ENCODE measurements around the gene ARHGEF7. TPM values are rescaled to one million over a fixed set of nuclear protein-coding genes. Genes with fewer than 3 reads are reported as not detected.

Gene ARHGEF7
- total RNA-seq, 1 donor from 2014 or later, result 86.5 TPM

DNA sequence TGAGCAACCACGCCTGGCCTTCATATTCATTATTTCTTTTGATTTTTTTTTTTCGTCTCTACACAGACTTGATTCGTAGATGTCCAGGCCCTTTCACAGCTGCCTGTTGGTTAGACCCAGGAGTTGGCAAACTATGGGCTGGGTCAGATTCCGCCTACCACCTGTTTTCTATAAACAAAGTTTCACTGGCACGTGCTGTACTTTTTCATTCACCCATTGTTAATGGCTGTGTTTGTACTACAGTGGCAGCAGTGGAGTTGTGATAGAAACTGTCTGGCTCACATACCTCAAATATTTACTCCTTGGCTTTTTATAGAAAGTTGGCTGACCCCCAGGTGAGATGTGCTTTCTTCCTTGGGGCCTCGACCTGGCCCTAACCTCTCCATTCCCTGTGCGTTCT lies 132.4 kb downstream of the ARHGEF7 start:
- no peaks in the 10 kb centered on the region for H3K27me3 Mint-ChIP-seq
- no peak for DNase-seq (ENCODE audit: low spot score, unreplicated experiment)
- peaks cover 12% of the 10 kb centered on the region for H3K9me3 Mint-ChIP-seq (ENCODE audit: low read depth)
- peak overlapping the region; percentile 66 for H3K27ac Mint-ChIP-seq
- H3K36me3 Mint-ChIP-seq (ENCODE audit: insufficient read depth), result peaks cover 57% of the 10 kb centered on the region
- H3K4me1 Mint-ChIP-seq (ENCODE audit: low read depth), result peaks cover 30% of the 10 kb centered on the region
- H3K4me3 Mint-ChIP-seq (ENCODE audit: low read depth), result no peak overlapping the region
- TF ChIP-seq, protein P1, sequence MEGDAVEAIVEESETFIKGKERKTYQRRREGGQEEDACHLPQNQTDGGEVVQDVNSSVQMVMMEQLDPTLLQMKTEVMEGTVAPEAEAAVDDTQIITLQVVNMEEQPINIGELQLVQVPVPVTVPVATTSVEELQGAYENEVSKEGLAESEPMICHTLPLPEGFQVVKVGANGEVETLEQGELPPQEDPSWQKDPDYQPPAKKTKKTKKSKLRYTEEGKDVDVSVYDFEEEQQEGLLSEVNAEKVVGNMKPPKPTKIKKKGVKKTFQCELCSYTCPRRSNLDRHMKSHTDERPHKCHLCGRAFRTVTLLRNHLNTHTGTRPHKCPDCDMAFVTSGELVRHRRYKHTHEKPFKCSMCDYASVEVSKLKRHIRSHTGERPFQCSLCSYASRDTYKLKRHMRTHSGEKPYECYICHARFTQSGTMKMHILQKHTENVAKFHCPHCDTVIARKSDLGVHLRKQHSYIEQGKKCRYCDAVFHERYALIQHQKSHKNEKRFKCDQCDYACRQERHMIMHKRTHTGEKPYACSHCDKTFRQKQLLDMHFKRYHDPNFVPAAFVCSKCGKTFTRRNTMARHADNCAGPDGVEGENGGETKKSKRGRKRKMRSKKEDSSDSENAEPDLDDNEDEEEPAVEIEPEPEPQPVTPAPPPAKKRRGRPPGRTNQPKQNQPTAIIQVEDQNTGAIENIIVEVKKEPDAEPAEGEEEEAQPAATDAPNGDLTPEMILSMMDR (IDR thresholded peaks at IDR 0.05; ENCODE audit: unreplicated experiment), result no peak

DNA sequence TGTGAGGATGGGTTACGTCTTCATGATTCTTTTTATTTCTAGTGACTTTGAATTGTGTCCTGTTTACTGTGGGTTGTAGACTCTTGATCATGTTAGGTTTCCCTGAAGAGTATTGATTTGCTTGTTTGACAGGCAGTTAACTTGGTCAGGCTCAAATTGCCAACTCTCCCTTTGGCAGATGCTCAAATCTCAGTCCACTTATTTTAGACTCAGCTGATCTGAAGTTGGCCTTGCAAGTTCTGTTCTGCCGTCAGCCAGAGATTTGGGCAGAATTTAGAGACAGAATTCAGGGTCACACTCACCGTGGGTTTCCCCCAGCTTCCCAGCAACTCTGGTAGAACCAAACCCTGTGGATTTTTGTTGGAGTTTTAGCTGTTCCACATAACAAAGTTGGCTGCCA lies 133.7 kb downstream of the ARHGEF7 start:
- DNase-seq (ENCODE audit: low spot score, unreplicated experiment), result no peak
- peaks cover 59% of the 10 kb centered on the region for H3K36me3 Mint-ChIP-seq (ENCODE audit: insufficient read depth)
- TF ChIP-seq, protein P1 (IDR thresholded peaks at IDR 0.05; ENCODE audit: unreplicated experiment), result no peak
- H3K27ac Mint-ChIP-seq, result no peak overlapping the region
- H3K27me3 Mint-ChIP-seq, result no peaks in the 10 kb centered on the region
- H3K4me3 Mint-ChIP-seq (ENCODE audit: low read depth), result no peak overlapping the region
- peaks cover 30% of the 10 kb centered on the region for H3K4me1 Mint-ChIP-seq (ENCODE audit: low read depth)
- H3K9me3 Mint-ChIP-seq (ENCODE audit: low read depth), result peaks cover 12% of the 10 kb centered on the region

DNA sequence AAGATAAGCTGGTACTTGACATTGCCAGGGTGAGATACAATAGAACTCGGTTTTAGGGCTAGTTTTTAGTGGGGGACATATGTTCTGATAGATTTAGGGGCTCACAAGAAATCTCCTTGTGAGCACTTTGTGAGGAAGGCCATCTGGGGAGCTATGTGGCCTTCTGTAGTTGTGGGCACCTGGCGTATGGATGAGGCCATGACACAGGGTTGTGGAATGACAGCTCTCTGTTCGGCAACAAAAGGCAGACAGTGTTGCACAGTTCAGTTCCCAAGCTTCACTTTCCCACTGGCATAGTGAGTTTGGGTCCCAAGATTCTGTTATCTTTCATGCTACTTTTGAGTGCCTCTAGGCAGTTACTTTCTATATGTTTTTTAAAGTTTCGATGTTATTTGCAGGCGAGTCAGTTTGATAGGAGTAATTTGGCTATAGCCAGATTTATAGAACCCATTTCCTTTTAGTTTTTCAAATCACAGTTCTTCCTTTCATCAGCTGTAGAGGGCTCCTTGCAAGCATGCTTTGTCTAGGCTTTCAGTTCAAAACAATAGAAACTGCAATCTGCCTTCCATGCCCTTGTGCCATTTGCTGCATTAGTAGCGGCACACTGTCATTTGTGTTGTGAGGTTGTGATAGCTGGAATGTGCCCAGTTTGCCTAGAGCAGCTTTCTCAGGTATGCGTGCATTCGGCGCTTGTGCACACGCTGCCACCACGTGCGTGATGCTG lies 134.7 kb downstream of the ARHGEF7 start:
- no peak for DNase-seq (ENCODE audit: low spot score, unreplicated experiment)
- peaks cover 54% of the 10 kb centered on the region for H3K36me3 Mint-ChIP-seq (ENCODE audit: insufficient read depth)
- no peak overlapping the region for H3K4me3 Mint-ChIP-seq (ENCODE audit: low read depth)
- peaks cover 12% of the 10 kb centered on the region for H3K9me3 Mint-ChIP-seq (ENCODE audit: low read depth)
- H3K4me1 Mint-ChIP-seq (ENCODE audit: low read depth), result peaks cover 30% of the 10 kb centered on the region
- no peaks in the 10 kb centered on the region for H3K27me3 Mint-ChIP-seq
- peak overlapping the region; percentile 30 for H3K27ac Mint-ChIP-seq
- TF ChIP-seq, protein P1 (IDR thresholded peaks at IDR 0.05; ENCODE audit: unreplicated experiment), result no peak

DNA sequence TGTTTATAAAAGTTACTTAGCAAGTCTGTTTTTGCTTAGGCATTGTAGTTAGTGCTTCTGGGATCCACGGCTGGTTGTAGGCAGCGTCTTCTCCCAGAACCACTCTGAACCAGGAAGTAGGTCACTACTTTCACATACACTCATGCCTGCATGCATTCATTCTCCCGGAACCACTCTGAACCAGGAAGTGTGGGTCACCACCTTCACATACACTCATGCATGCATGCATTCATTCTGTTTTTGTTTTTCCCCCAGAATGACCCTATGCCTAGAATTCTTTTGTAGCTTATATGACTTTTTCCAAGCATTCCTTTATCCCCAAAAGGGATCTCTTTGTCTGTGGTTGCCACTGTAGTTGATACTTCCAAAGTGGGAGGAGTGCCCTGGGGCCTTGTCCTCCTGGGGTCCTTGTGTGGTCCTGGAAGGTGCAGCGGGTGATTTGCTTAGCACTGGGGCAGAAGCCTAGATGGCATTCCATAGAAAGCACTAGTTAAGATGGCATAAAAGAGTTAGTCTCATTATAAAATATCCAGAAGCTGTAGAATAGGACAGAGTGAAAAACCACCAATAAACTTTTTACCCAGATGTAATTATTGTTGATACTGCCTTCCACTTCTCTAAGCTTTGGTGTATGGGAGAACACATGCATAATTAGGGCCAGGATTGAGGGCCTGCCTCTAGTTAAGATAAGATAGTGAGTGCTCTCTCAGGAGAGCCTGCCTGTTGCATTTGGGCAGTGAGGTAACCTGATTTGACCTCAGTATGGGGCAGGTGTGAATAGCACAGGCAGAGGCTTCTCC lies 136.7 kb downstream of the ARHGEF7 start:
- DNase-seq (ENCODE audit: low spot score, unreplicated experiment), result no peak
- TF ChIP-seq, protein P1 (IDR thresholded peaks at IDR 0.05; ENCODE audit: unreplicated experiment), result no peak
- Mint-ChIP-seq H3K27me3 (no peaks in the 10 kb centered on the region), H3K9me3 (ENCODE audit: low read depth) (peaks cover 8% of the 10 kb centered on the region), H3K4me3 (ENCODE audit: low read depth) (no peak overlapping the region), H3K36me3 (ENCODE audit: insufficient read depth) (peaks cover 49% of the 10 kb centered on the region), H3K4me1 (ENCODE audit: low read depth) (peaks cover 30% of the 10 kb centered on the region), H3K27ac (no peak overlapping the region)

DNA sequence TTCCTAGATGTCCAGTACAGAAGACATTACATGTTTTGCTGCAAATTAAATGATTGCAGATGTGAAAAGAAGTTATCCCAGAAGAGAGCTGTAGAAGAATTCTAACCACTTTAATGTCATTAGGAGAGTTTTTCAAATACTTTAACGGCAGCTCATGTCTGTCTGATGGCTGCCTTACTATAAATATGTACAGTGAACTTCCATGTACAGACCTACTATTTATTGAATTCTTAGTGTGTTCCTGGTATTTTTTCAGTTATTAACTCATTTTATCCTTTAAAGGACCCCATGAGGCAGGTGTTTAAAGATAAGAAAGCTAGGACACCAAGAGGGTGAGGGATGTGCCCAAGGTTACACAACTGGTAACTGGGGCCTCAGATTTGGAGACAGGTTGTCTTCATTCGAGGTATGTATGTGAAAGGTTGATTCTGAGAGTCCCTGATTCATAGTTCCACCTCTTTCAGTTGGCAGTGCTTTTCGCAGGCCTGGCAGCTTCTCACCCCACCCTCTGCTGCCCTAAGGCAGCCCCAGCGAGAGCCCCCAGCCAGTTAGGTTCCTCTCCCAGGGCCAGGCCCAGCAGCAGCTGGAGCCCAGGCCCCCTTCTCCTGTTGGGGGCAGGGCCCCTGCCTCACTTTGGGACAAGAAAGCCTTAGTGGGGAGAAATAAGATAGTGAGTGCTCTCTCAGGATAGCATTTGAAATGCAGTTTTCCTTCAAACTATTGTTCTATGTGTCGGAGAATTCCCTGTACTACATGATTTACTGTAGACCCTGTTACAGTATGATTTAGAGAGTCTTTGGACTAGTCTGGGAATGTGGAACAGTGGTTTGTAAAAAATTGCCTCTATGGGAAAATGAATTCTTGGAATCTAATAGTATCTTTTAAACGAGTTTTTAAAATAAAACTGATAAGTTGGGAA lies 137.6 kb downstream of the ARHGEF7 start:
- Mint-ChIP-seq H3K27ac (no peak overlapping the region), H3K4me1 (ENCODE audit: low read depth) (peaks cover 26% of the 10 kb centered on the region), H3K4me3 (ENCODE audit: low read depth) (no peak overlapping the region), H3K27me3 (no peaks in the 10 kb centered on the region), H3K9me3 (ENCODE audit: low read depth) (peaks cover 3% of the 10 kb centered on the region), H3K36me3 (ENCODE audit: insufficient read depth) (peaks cover 45% of the 10 kb centered on the region)
- DNase-seq (ENCODE audit: low spot score, unreplicated experiment), result no peak
- TF ChIP-seq, protein P1 (IDR thresholded peaks at IDR 0.05; ENCODE audit: unreplicated experiment), result no peak

All from progenitor cell of endocrine pancreas (in vitro differentiated cells).